AG09319 (cell line): Measurements from ENCODE around the gene ERC2.

Experiments used
- DNase-seq: peaks from one replicate; pipeline ENCODE4 v3.0.0-alpha.2; 2010; ENCODE audit warnings: low read depth; ENCODE audit errors: extremely low read depth
- CTCF ChIP-seq: IDR thresholded peaks from 2 replicates; pipeline ENCODE4 v1.5.1; 2011; ENCODE audit warnings: low read depth, mild to moderate bottlenecking, inconsistent platforms, low read length, moderate library complexity

The ERC2 gene

DNA sequence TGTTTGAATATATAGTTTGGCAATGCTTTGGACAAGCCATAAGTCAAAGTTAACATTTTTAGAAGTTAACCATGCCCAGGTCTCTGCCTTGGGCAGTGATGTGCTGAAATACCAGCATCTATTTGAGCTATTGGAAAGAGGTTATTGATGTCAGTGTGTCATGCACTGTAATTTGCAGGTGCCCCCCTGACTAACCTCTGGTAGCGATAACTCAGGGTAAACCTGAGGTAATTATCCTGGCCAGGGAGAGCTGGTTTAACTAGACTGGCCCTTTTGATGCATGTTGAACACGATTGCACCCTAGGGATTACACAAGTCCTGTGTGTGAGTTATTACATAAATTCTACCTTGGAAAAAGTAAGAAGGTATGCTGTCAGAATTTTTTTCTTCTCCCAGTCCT is 525.4 kb downstream of the ERC2 start:
- DNase-seq: no peak
- TF ChIP-seq CTCF: no peak

GRCh38 chr3:55939287-55939686 is 529.0 kb downstream of the ERC2 start:
- TF ChIP-seq CTCF: no peak
- no peak for DNase-seq

DNA sequence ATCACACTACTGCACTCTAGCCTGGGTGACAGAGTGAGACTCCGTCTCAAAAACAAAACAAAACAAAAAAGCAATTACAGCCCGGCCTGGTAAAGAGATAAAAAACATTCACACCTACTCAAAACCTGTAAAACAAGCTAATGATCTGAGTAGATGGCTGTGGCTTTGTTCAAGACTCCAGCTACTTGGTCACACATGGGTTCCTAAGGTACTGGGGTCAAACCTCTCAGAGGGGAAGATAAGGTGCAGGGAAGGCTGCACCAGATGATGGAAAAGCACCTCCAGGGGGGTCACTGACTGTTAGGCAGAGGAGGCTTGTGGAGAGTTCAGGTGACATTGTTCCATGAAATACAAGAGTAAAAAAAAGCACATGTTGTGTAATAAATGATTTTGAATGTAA is 531.0 kb downstream of the ERC2 start:
- DNase-seq: no peak
- TF ChIP-seq CTCF: no peak

GRCh38 chr3:55936549-55937052 is 531.7 kb downstream of the ERC2 start:
- no peak for TF ChIP-seq CTCF
- no peak for DNase-seq

DNA sequence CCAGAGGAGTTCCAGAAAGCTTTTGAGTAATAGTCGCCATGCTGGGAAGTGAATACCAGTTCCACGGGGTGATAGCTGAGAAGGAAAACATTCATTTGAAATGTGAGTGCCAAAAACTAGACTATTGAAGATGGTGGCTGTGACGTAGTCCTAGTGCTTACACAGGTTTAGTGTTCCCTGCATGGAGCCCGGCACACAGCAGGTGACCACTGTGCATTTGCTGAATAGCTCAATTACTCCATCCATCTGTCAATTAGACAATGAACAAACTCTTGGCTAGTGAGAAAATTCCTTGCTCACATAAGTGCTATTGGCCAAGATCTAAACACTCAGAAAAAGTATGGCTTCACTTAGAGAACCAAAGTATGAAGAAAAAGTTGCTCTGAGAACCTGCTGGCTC is 533.0 kb downstream of the ERC2 start:
- TF ChIP-seq CTCF: no peak
- no peak for DNase-seq

- no peak for TF ChIP-seq CTCF
Observed at GRCh38 chr3:55934771-55935170, 533.5 kb downstream of the ERC2 start.

DNA sequence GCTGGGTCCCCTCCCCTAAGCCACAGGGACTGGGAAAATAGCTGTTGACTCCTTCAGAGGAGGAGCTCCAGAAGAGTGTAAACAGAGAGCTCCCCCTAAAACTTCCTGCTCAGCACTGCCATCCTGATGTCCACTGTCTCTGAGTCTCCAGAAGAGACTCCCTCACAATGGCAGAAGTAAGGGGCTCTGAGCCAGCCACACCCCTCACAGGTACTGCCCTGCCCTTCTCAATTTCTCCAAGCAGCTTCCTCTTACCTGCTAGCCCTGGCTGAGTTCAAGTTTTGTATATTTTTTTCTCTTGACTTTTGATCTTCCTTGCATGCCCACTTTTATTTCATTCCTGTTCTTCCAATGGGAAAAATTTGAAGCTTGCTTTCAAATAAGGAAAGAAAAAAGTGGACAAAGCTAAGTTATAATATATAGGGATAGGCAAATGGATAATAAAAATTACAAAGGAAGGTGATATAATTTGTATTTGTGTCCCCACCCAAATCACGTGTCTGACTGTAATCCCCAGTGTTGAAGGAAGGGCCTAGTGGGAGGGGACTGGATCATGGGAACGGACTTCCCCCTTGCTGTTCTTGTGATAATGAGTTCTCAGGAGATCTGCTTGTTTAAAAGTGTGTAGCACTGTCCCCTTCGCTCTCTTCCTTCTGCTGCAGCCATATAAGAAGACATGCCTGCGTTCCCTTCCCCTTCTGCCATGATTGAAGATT is 539.0 kb downstream of the ERC2 start:
- no peak for TF ChIP-seq CTCF

More at GRCh38 chr3:55934771-55935170, 533.5 kb downstream of the ERC2 start:
- DNase-seq: no peak

More for the DNA sequence above, 539.0 kb downstream of the ERC2 start:
- no peak for DNase-seq
